Right forelimb (tissue), 1 donor: ENCODE data around the gene CLASP1.

Experiments
- DNase-seq: peaks from one replicate; pipeline ENCODE4 v3.0.0-alpha.2; 2018

Gene CLASP1

GRCh38 chr2:121534007-121534406 is 115.3 kb downstream of the CLASP1 start:
- DNase-seq, result no peak

GRCh38 chr2:121532894-121533293 is 116.4 kb downstream of the CLASP1 start:
- no peak for DNase-seq

GRCh38 chr2:121532347-121532766 is 116.9 kb downstream of the CLASP1 start:
- no peak for DNase-seq

- peak; percentile 94 for DNase-seq
Observed at GRCh38 chr2:121530212-121530705, 119.0 kb downstream of the CLASP1 start.

- DNase-seq, result no peak
Observed at GRCh38 chr2:121529439-121530211, 119.6 kb downstream of the CLASP1 start.

- DNase-seq, result no peak
Observed at GRCh38 chr2:121527009-121527682, 122.1 kb downstream of the CLASP1 start.

GRCh38 chr2:121524685-121525425 is 124.4 kb downstream of the CLASP1 start:
- no peak for DNase-seq

GRCh38 chr2:121521359-121521758 is 127.9 kb downstream of the CLASP1 start:
- DNase-seq, result no peak

GRCh38 chr2:121520641-121520994 is 128.6 kb downstream of the CLASP1 start:
- DNase-seq, result no peak

- DNase-seq, result no peak
Observed at GRCh38 chr2:121519732-121520640, 129.3 kb downstream of the CLASP1 start.

- DNase-seq, result no peak
Observed at GRCh38 chr2:121519153-121519552, 130.1 kb downstream of the CLASP1 start.

GRCh38 chr2:121513597-121514333 is 135.5 kb downstream of the CLASP1 start:
- no peak for DNase-seq

GRCh38 chr2:121510857-121511256 is 138.4 kb downstream of the CLASP1 start:
- DNase-seq, result no peak

- no peak for DNase-seq
Observed at GRCh38 chr2:121506621-121507020, 142.6 kb downstream of the CLASP1 start.

- no peak for DNase-seq
Observed at GRCh38 chr2:121505986-121506586, 143.2 kb downstream of the CLASP1 start.

- DNase-seq, result no peak
Observed at GRCh38 chr2:121505005-121505404, 144.3 kb downstream of the CLASP1 start.

- DNase-seq, result no peak
Observed at GRCh38 chr2:121504316-121504715, 144.9 kb downstream of the CLASP1 start.

- no peak for DNase-seq
Observed at GRCh38 chr2:121502781-121503180, 146.5 kb downstream of the CLASP1 start.

- no peak for DNase-seq
Observed at GRCh38 chr2:121502246-121502645, 147.0 kb downstream of the CLASP1 start.

GRCh38 chr2:121501554-121501953 is 147.7 kb downstream of the CLASP1 start:
- no peak for DNase-seq

- DNase-seq, result no peak
Observed at GRCh38 chr2:121501031-121501430, 148.2 kb downstream of the CLASP1 start.
